HUES48 (cell line): Measurements from ENCODE around the gene ADSS2.

Source experiments
- H3K27ac ChIP-seq: one replicate; pipeline ENCODE4 v1.7.0; 2013; ENCODE audit warnings: low read depth, low read length, inconsistent platforms
- H3K27me3 ChIP-seq: 2 replicates; pipeline ENCODE4 v1.6.1; 2013; ENCODE audit warnings: mild to moderate bottlenecking, low read length; ENCODE audit not compliant: control insufficient read depth, insufficient read depth
- H3K36me3 ChIP-seq: 2 replicates; pipeline ENCODE4 v1.6.1; 2013; ENCODE audit warnings: low read length; ENCODE audit not compliant: control insufficient read depth, insufficient read depth
- H3K4me1 ChIP-seq: 2 replicates; pipeline ENCODE4 v1.6.1; 2013; ENCODE audit warnings: mild to moderate bottlenecking, low read length; ENCODE audit not compliant: control insufficient read depth, insufficient read depth
- H3K4me3 ChIP-seq: 2 replicates; pipeline ENCODE4 v1.5.1; 2013; ENCODE audit warnings: mild to moderate bottlenecking, low read depth, low read length
- H3K9ac ChIP-seq: 2 replicates; pipeline ENCODE4 v1.6.1; 2013; ENCODE audit warnings: mild to moderate bottlenecking, low read depth, low read length, moderate library complexity
- H3K9me3 ChIP-seq: 2 replicates; pipeline ENCODE4 v1.6.1; 2013; ENCODE audit warnings: low read length; ENCODE audit not compliant: control insufficient read depth, insufficient read depth

Gene ADSS2

GRCh38 chr1:244424649-244425334 lies 26.9 kb downstream of the ADSS2 start:
- Histone ChIP-seq H3K9me3 (no peaks in the 10 kb centered on the region), H3K9ac (no peak overlapping the region), H3K36me3 (peaks cover 67% of the 10 kb centered on the region), H3K27ac (no peak overlapping the region), H3K4me1 (no peaks in the 10 kb centered on the region), H3K4me3 (no peak overlapping the region), H3K27me3 (no peaks in the 10 kb centered on the region)

DNA sequence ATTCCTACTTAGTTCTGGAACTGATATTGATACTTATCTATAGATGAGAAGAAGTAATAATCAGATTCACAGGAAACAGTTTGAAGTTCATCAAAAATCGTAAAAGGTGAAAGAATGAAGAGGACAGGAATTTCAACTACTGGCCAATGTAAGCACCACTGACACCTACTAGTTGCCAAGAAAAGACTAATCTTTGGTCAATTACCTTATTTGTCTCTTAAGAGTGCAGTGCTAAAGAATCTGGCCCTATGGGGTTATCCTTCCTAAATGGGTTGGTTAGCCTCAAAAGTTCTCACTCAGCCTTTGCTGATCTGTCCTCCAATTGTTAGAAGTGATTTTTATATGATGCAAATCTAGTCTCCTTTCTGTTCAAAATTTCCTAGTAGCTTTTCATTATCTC lies 29.5 kb downstream of the ADSS2 start:
- Histone ChIP-seq H3K9ac (no peak overlapping the region), H3K27ac (no peak overlapping the region), H3K27me3 (no peaks in the 10 kb centered on the region), H3K9me3 (no peaks in the 10 kb centered on the region), H3K36me3 (peaks cover 86% of the 10 kb centered on the region), H3K4me1 (no peaks in the 10 kb centered on the region), H3K4me3 (no peak overlapping the region)

GRCh38 chr1:244419024-244419423 lies 32.7 kb downstream of the ADSS2 start:
- Histone ChIP-seq H3K4me3 (no peak overlapping the region), H3K9ac (no peak overlapping the region), H3K27ac (no peak overlapping the region), H3K9me3 (no peaks in the 10 kb centered on the region), H3K36me3 (peaks cover 100% of the 10 kb centered on the region), H3K4me1 (no peaks in the 10 kb centered on the region), H3K27me3 (no peaks in the 10 kb centered on the region)

- Histone ChIP-seq H3K27me3 (no peaks in the 10 kb centered on the region), H3K36me3 (peaks cover 97% of the 10 kb centered on the region), H3K4me3 (no peak overlapping the region), H3K27ac (no peak overlapping the region), H3K9ac (no peak overlapping the region), H3K9me3 (no peaks in the 10 kb centered on the region), H3K4me1 (peaks cover 4% of the 10 kb centered on the region; the same call in 1 of the 2 replicates)
Observed at GRCh38 chr1:244414543-244414942, 37.2 kb downstream of the ADSS2 start.

DNA sequence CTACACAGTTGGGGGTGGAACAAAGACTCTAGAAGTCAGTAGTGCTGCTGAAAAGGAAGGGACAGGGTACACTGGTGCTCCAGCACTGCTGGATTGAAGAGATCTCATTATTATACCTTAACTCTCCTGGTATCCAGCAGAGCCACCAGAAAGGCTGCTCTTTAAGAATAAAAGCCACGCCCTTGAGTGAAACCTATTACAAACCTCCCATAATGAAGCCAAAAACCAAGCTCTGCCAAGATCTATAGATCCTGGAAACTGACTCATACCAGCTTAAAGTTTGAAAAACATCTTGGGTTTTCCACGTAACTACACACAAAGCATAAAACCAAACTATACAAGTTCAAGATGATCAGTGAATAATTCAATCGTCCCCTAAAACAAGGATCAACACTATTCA lies 38.0 kb downstream of the ADSS2 start:
- Histone ChIP-seq H3K4me1 (peaks cover 8% of the 10 kb centered on the region; the same call in 1 of the 2 replicates), H3K36me3 (peaks cover 97% of the 10 kb centered on the region), H3K9ac (no peak overlapping the region), H3K27me3 (no peaks in the 10 kb centered on the region), H3K9me3 (no peaks in the 10 kb centered on the region), H3K4me3 (no peak overlapping the region), H3K27ac (no peak overlapping the region)

- Histone ChIP-seq H3K27me3 (no peaks in the 10 kb centered on the region), H3K36me3 (peaks cover 96% of the 10 kb centered on the region), H3K4me1 (peaks cover 8% of the 10 kb centered on the region; the same call in 1 of the 2 replicates), H3K9ac (no peak overlapping the region), H3K4me3 (no peak overlapping the region), H3K9me3 (no peaks in the 10 kb centered on the region), H3K27ac (no peak overlapping the region)
Observed at GRCh38 chr1:244412176-244412575, 39.5 kb downstream of the ADSS2 start.

DNA sequence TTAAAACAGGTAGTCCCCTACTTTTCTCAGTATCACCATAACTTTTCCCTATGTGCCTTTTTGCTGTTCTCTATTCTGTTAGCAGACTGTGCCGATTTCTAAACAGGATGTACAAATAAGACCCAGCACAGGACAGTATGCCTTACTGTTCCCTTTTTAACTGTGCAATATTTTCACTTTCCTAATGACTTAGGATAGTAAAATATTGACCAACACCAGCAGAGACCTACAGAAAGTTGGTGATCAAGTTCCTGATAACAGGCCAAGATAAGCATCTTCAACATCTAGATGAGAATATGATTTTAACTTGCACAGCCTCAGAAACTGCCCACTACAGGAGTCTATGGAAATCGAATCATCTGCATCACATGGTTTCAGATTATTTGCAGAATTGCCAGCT lies 42.0 kb downstream of the ADSS2 start:
- Histone ChIP-seq H3K27me3 (no peaks in the 10 kb centered on the region), H3K4me3 (no peak overlapping the region), H3K36me3 (peaks cover 85% of the 10 kb centered on the region), H3K4me1 (peaks cover 8% of the 10 kb centered on the region; the same call in 1 of the 2 replicates), H3K9ac (no peak overlapping the region), H3K27ac (no peak overlapping the region), H3K9me3 (no peaks in the 10 kb centered on the region)

- H3K27me3 ChIP-seq, result no peaks in the 10 kb centered on the region
- H3K4me1 ChIP-seq, result peaks cover 8% of the 10 kb centered on the region; the same call in 1 of the 2 replicates
- H3K36me3 ChIP-seq, result peaks cover 78% of the 10 kb centered on the region
- H3K9ac ChIP-seq, result no peak overlapping the region
- H3K27ac ChIP-seq, result no peak overlapping the region
- H3K4me3 ChIP-seq, result no peak overlapping the region
- H3K9me3 ChIP-seq, result no peaks in the 10 kb centered on the region
Observed at GRCh38 chr1:244406337-244406736, 45.4 kb downstream of the ADSS2 start.

DNA sequence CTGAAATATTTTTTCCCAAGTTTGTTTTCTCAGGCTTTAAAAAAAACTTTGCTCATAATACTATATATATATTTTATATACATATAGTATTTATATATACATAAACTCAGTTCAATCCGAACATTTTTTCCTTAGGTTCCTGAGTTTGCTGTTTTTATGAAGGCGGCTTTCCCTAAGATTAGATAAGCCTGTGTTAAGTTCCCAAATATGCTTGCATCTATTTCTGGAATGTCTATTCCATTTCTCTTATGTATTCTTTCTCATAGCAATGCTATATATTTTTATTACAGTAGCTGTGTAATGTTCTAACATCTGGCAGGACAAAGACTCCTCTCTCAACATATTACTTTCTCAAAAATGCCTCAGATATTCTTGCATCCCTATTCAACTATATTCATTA lies 45.9 kb downstream of the ADSS2 start:
- peaks cover 8% of the 10 kb centered on the region; the same call in 1 of the 2 replicates for H3K4me1 ChIP-seq
- no peak overlapping the region for H3K9ac ChIP-seq

DNA sequence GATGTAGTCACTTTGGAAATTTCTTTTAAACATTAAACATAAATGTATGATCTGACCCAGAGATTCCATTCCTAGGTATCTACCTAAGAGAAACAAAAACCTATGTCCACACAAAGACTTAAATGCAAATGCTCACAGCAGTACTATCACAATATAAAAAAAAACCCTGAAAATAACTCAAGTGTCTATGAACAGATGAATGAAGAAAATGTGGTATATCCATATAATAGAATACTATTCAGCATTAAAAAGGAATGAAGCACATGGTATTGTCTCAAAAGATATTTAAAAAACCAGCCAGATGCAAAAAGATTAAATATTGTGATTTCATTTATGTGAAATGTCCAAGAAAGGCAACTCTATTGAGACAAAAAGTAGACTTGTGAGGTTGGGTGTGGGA lies 48.3 kb downstream of the ADSS2 start:
- H3K27ac ChIP-seq, result no peak overlapping the region
- no peak overlapping the region for H3K4me3 ChIP-seq
- no peaks in the 10 kb centered on the region for H3K9me3 ChIP-seq
- no peaks in the 10 kb centered on the region for H3K4me1 ChIP-seq
- H3K27me3 ChIP-seq, result no peaks in the 10 kb centered on the region
- peaks cover 56% of the 10 kb centered on the region for H3K36me3 ChIP-seq
- no peak overlapping the region for H3K9ac ChIP-seq

More for the DNA sequence above, 45.9 kb downstream of the ADSS2 start:
- no peak overlapping the region for H3K4me3 ChIP-seq
- H3K36me3 ChIP-seq, result peaks cover 79% of the 10 kb centered on the region
- no peaks in the 10 kb centered on the region for H3K27me3 ChIP-seq
- no peak overlapping the region for H3K27ac ChIP-seq
- H3K9me3 ChIP-seq, result no peaks in the 10 kb centered on the region

DNA sequence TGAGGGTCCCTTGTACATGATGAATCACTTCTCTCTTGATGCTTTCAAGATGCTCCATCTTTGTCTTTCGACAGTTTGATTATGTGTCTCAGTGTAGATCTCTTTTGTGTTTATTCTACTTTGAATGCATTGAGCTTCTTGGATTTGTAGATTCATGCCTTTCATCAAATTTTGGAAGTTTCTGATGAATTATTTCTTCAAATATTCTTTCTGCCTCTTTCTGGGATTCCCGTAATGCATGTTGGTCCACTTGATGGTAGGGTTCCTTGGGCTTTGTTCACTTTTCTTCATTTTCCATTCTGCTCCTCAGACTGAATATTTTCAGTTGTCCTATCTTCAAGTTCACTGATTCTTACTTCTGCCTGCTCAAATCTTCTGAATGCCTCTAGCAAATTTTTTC lies 50.7 kb downstream of the ADSS2 start:
- Histone ChIP-seq H3K27me3 (no peaks in the 10 kb centered on the region), H3K9me3 (no peaks in the 10 kb centered on the region), H3K9ac (no peak overlapping the region), H3K36me3 (peaks cover 34% of the 10 kb centered on the region), H3K27ac (no peak overlapping the region), H3K4me1 (no peaks in the 10 kb centered on the region), H3K4me3 (no peak overlapping the region)
